Pancreas (tissue), 10 donors: ENCODE measurements around the gene PGF. TPM values are rescaled to one million over a fixed set of nuclear protein-coding genes. Genes with fewer than 3 reads are reported as not detected.

Experiments used
- ATAC-seq, 4 donors: fragments of 200-7000 bp; cut with Tn5 transposase; one replicate each; pipeline versions ENCODE4 v1.8.0 to v1.9.1; 2020; ENCODE audit warnings: mild to moderate bottlenecking in 4 of 4, moderate library complexity in 4 of 4
- DNase-seq, 6 donors: peaks; one replicate each; pipeline ENCODE4 v3.0.0-alpha.2; 2020
- FAIRE-seq: peaks from 2 replicates; lab custom pipeline; 2012; peaks lifted over from hg19 to GRCh38; lab: Jason Lieb, UNC
- H3K27ac ChIP-seq, 4 donors: fragments of 200-600 bp; sonication (generic); 1 replicate in 3 of 4; 2 replicates in 1 of 4; pipeline versions ENCODE4 v1.5.0 to v1.8.0; 2020
- H3K27me3 ChIP-seq, 4 donors: fragments of 200-600 bp; one replicate each; pipeline ENCODE4 v1.8.0; 2021
- H3K36me3 ChIP-seq, 3 donors: fragments of 200-600 bp; sonication (generic) in 1 of 3; one replicate each; pipeline versions ENCODE4 v1.5.0 to v1.8.0; 2020 to 2021
- H3K4me1 ChIP-seq, 3 donors: fragments of 200-600 bp; one replicate each; pipeline ENCODE4 v1.8.0; 2021
- H3K4me3 ChIP-seq, 4 donors: fragments of 200-600 bp; sonication (generic) in 2 of 4; one replicate each; pipeline versions ENCODE4 v1.5.0 to v1.8.0; 2020 to 2021
- H3K9me3 ChIP-seq, 4 donors: fragments of 200-600 bp; one replicate each; pipeline ENCODE4 v1.8.0; 2021
- WGBS, 2 donors: extraction: QIAGEN DNeasy Blood & Tissue Kit; methylation state at CpG; one replicate each; pipeline ENCODE4 v1.1.7; 2013; 5-methylcytosine and 5-hydroxymethylcytosine counted together
- intact Hi-C, 3 donors: fragments of 100-400 bp; cut with DNase I; formaldehyde crosslinking; loops; one replicate each; pipeline versions ENCODE4 v1.11.1 to v1.14.2; 2022
- polyA plus RNA-seq, 2 donors: library from polyadenylated mRNA; stranded (reverse); fragments of 200-250 nt; gene quantifications; one replicate each; pipeline ENCODE4 v1.2.3, GENCODE V29; 2013
- total RNA-seq, 6 donors: library from RNA; stranded (reverse); fragmentation: NEBNext Ultra II Directional in 4 of 6; extraction: Animal tissue kit (Norgen Biotek cat#: 25700) in 4 of 6; gene quantifications; one replicate each; pipeline versions ENCODE4 v1.2.1 to v1.2.4, GENCODE V29; 2021 to 2023
- TF ChIP-seq, protein P1 (sequence below), 4 donors: fragments of 200-600 bp; sonication (generic) in 3 of 4; IDR thresholded peaks; one replicate each; pipeline versions ENCODE4 v1.5.0 to v1.8.0; 2021; ENCODE audit warnings: antibody characterized with exemption in 4 of 4
- donor health status: healthy with polysubstance abuse.
- donor health status: DM: no; HTN: no; CAD: no; lungs with moderate emphysema.
- donor health status: DM: no; HTN: no; CAD: no.
- donor health status: control.
- donor health status: control.
- donor health status: Bipolar disorder and iron deficiency.
- donor health status: DM: yes; HTN: yes; CAD: no.
- donor health status: DM: no; HTN: no; CAD: no.
- donor health status: DM: no; HTN: no; CAD: no.
- donor health status: DM: yes; HTN: yes; CAD: no.

Gene PGF
- total and polyA plus RNA-seq, 8 donors = 0.73 to 4.7 (median 1.6) TPM

GRCh38 chr14:74922752-74923401, 32.5 kb downstream of the PGF start, which contains the start of gene RPS6KL1:
TSS of gene RPS6KL1 (minus strand) at chr14:74923260. CDS start at chr14:74921541, 1,719 bp downstream.
- no peak within 1 kb of the TSS for H3K27ac ChIP-seq
- H3K36me3 ChIP-seq = no peaks in the 10 kb centered on the region
- H3K9me3 ChIP-seq = no peaks in the 10 kb centered on the region
- peak within 1 kb of the TSS; percentile 38 to 91 (median 72) for H3K4me3 ChIP-seq
- intact Hi-C loops = no loop called here
- H3K4me1 ChIP-seq = no peaks in the 10 kb centered on the region
- H3K27me3 ChIP-seq = no peaks in the 10 kb centered on the region
- WGBS, 2 donors = 2 to 3% methylated on average over 47 to 51 of the region's 51 CpGs
- TF ChIP-seq, protein P1, sequence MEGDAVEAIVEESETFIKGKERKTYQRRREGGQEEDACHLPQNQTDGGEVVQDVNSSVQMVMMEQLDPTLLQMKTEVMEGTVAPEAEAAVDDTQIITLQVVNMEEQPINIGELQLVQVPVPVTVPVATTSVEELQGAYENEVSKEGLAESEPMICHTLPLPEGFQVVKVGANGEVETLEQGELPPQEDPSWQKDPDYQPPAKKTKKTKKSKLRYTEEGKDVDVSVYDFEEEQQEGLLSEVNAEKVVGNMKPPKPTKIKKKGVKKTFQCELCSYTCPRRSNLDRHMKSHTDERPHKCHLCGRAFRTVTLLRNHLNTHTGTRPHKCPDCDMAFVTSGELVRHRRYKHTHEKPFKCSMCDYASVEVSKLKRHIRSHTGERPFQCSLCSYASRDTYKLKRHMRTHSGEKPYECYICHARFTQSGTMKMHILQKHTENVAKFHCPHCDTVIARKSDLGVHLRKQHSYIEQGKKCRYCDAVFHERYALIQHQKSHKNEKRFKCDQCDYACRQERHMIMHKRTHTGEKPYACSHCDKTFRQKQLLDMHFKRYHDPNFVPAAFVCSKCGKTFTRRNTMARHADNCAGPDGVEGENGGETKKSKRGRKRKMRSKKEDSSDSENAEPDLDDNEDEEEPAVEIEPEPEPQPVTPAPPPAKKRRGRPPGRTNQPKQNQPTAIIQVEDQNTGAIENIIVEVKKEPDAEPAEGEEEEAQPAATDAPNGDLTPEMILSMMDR (IDR thresholded peaks at IDR 0.05) = no peak
- ATAC-seq (peak; percentile 99 to 100 (median 100)), DNase-seq (peak; percentile 80 to 94 (median 86)), FAIRE-seq (no peak)

DNA sequence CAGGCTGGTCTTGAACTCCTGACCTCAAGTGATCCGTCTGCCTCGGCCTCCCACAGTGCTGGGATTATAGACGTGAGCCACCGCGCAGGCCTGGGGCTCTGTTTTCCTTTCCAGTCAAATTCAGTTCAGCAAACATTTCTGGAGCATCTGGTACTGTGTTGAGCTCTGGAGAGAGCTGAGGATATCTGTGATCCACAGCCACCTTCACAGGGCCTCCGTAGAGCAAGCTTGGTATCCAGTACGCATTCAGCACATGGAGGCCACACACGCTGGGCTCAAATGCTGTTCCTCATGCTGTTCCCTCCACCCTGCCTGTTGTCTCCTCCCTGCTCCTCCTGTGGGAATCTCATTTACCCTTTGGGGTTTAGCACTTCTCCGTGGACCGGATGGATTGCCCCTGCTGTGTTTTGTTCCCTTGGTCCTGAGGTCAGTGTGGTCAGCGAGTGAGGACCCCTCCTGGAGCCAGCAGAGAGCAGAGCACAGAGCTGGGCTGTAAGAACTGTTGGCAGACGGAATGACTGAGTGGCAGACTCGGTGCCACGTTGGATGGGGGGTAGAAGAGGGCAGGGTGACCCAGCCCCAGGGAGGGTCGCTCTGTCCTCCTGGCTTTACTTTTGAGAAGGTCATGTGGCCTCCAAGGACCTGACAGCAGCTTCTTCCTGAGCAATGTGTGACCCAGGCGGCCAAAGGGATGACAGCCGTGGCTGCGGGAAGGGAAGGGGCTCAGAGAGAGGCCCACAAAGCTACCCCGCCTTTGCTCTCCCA, 33.2 kb downstream of the PGF start:
- Histone ChIP-seq H3K4me1 (no peaks in the 10 kb centered on the region), H3K9me3 (no peaks in the 10 kb centered on the region), H3K4me3 (peak overlapping the region; percentile 38 to 91 (median 72)), H3K27ac (no peak overlapping the region), H3K36me3 (no peaks in the 10 kb centered on the region), H3K27me3 (no peaks in the 10 kb centered on the region)
- TF ChIP-seq, protein P1 (IDR thresholded peaks at IDR 0.05) = no peak
- no peak for FAIRE-seq
- intact Hi-C loops = no loop called here
- DNase-seq = peak in 1 of 6 donors; percentile 8
- no peak for ATAC-seq
- WGBS, 2 donors = 60 to 67% methylated on average over 19 of the region's 19 CpGs

GRCh38 chr14:74921053-74921620, 34.3 kb downstream of the PGF start:
- 88 to 90% methylated on average over 19 of the region's 19 CpGs for WGBS, 2 donors
- intact Hi-C loops = no loop called here
- Histone ChIP-seq H3K9me3 (no peaks in the 10 kb centered on the region), H3K4me3 (no peak overlapping the region), H3K4me1 (no peaks in the 10 kb centered on the region), H3K27me3 (no peaks in the 10 kb centered on the region), H3K36me3 (no peaks in the 10 kb centered on the region), H3K27ac (no peak overlapping the region)
- FAIRE-seq = no peak
- DNase-seq = peak in 2 of 6 donors; percentile 13 to 51
- no peak for ATAC-seq
- TF ChIP-seq, protein P1 (IDR thresholded peaks at IDR 0.05) = no peak

- intact Hi-C loops = no loop called here
- WGBS, 2 donors = 86 to 90% methylated on average over 4 of the region's 4 CpGs
- Histone ChIP-seq H3K27me3 (no peaks in the 10 kb centered on the region), H3K27ac (no peak overlapping the region), H3K4me3 (no peak overlapping the region), H3K9me3 (no peaks in the 10 kb centered on the region), H3K36me3 (no peaks in the 10 kb centered on the region), H3K4me1 (no peaks in the 10 kb centered on the region)
- ATAC-seq (no peak), FAIRE-seq (no peak), DNase-seq (no peak)
- TF ChIP-seq, protein P1 (IDR thresholded peaks at IDR 0.05) = no peak
Observed at GRCh38 chr14:74920281-74920680, 35.1 kb downstream of the PGF start.
